SK-N-SH (cell line): ENCODE data around the gene SP140. TPM values are rescaled to one million over a fixed set of nuclear protein-coding genes. Genes with fewer than 3 reads are reported as not detected.

Source experiments
- CTCF ChIA-PET: fragments of 300-600, 350-600 bp; formaldehyde crosslinking; extraction: SDS; loops from one replicate; lab custom pipeline; 2021; lab: Yijun Ruan, JAX
- POLR2A ChIA-PET: fragments of 350-600 bp; sonication (Branson Sonifier 250); formaldehyde crosslinking; extraction: SDS; loops from one replicate; lab custom pipeline; 2020; ENCODE audit warnings: antibody characterized with exemption, inconsistent platforms; lab: Yijun Ruan, JAX
- DNase-seq: peaks from one replicate; pipeline ENCODE4 v3.0.0; 2012
- H2AFZ ChIP-seq: fragments of 200-600 bp; sonication (generic); 2 replicates; pipeline ENCODE4 v1.8.1; 2016; ENCODE audit warnings: antibody characterized with exemption, mild to moderate bottlenecking, low read depth
- H3F3A ChIP-seq: fragments of 200-600 bp; sonication (generic); replicated peaks from 2 replicates; pipeline ENCODE3; 2016; ENCODE audit warnings: antibody characterized with exemption, mild to moderate bottlenecking; ENCODE audit not compliant: insufficient read depth
- H3K27ac ChIP-seq, 2 experiments: fragments of 200-500 bp in 1 of 2; fragments of 200-600 bp in 1 of 2; sonication (Bioruptor generic) in 1 of 2; sonication (generic), shearing (Covaris generic) in 1 of 2; 2 replicates each; pipeline versions ENCODE4 v1.5.1 to v1.6.1; 2014 to 2016; ENCODE audit warnings: low read depth in 2 of 2, inconsistent platforms in 1 of 2, low read length in 1 of 2, mild to moderate bottlenecking in 1 of 2, mixed read lengths in 1 of 2
- H3K27me3 ChIP-seq: fragments of 200-600 bp; sonication (generic), shearing (Covaris generic); 2 replicates; pipeline ENCODE4 v1.6.1; 2016; ENCODE audit warnings: mixed run types; ENCODE audit not compliant: insufficient read depth
- H3K36me3 ChIP-seq, 2 experiments: fragments of 200-500 bp in 1 of 2; fragments of 200-600 bp in 1 of 2; sonication (Bioruptor generic) in 1 of 2; sonication (generic) in 1 of 2; replicated peaks in 1 of 2; 2 replicates each; pipeline versions ENCODE3 to v1.5.1; 2014 to 2016; ENCODE audit warnings: low read length in 1 of 2, mild to moderate bottlenecking in 1 of 2; ENCODE audit not compliant: insufficient read depth in 2 of 2, control insufficient read depth in 1 of 2
- H3K4me1 ChIP-seq, 2 experiments: fragments of 200-500 bp in 1 of 2; fragments of 200-600 bp in 1 of 2; sonication (Bioruptor generic) in 1 of 2; sonication (generic), shearing (Covaris generic) in 1 of 2; 2 replicates each; pipeline versions ENCODE4 v1.5.1 to v1.6.1; 2014 to 2016; ENCODE audit warnings: low read depth in 1 of 2, low read length in 1 of 2, mixed run types in 1 of 2; ENCODE audit not compliant: insufficient read depth in 2 of 2, control insufficient read depth in 1 of 2
- H3K4me2 ChIP-seq: fragments of 200-600 bp; sonication (generic), shearing (Covaris generic); 2 replicates; pipeline ENCODE4 v1.6.1; 2017; ENCODE audit warnings: mixed run types
- H3K4me3 ChIP-seq, 2 experiments: fragments of 200-500 bp in 1 of 2; fragments of 200-600 bp in 1 of 2; sonication (Bioruptor generic) in 1 of 2; sonication (generic), shearing (Covaris generic) in 1 of 2; 2 replicates each; pipeline versions ENCODE4 v1.5.1 to v1.8.1; 2014 to 2016; ENCODE audit warnings: low read depth in 2 of 2, inconsistent platforms in 1 of 2, low read length in 1 of 2, mild to moderate bottlenecking in 1 of 2, mixed read lengths in 1 of 2, moderate library complexity in 1 of 2
- H3K79me2 ChIP-seq: fragments of 200-600 bp; sonication (generic); 2 replicates; pipeline ENCODE4 v1.8.1; 2017; ENCODE audit warnings: mild to moderate bottlenecking; ENCODE audit not compliant: insufficient read depth
- H3K9ac ChIP-seq: fragments of 200-600 bp; sonication (generic); 2 replicates; pipeline ENCODE4 v1.6.1; 2017; ENCODE audit warnings: mixed run types
- H3K9me2 ChIP-seq: fragments of 200-600 bp; sonication (generic); 2 replicates; pipeline ENCODE4 v1.6.1; 2017; ENCODE audit warnings: mixed run types
- H3K9me3 ChIP-seq: fragments of 200-600 bp; sonication (generic); 2 replicates; pipeline ENCODE4 v1.6.1; 2017; ENCODE audit warnings: mixed run types, mild to moderate bottlenecking, moderate library complexity
- H4K20me1 ChIP-seq: fragments of 200-600 bp; sonication (generic); 2 replicates; pipeline ENCODE4 v1.6.1; 2017; ENCODE audit warnings: mild to moderate bottlenecking, mixed run types; ENCODE audit not compliant: insufficient read depth
- ELF1 ChIP-seq: IDR thresholded peaks from 2 replicates; pipeline ENCODE4 v1.4.0; 2012
- EP300 ChIP-seq, 2 experiments: IDR thresholded peaks; 2 replicates each; pipeline versions ENCODE4 v1.4.0 to v1.6.1; 2012; ENCODE audit warnings: borderline replicate concordance in 1 of 2, low read depth in 1 of 2, low read length in 1 of 2
- EZH2phosphoT487 ChIP-seq: fragments of 200-600 bp; sonication (generic); IDR thresholded peaks from 2 replicates; pipeline ENCODE4 v1.6.1; 2017; ENCODE audit warnings: low read depth, mixed run types, mild to moderate bottlenecking, antibody characterized with exemption, moderate library complexity, borderline replicate concordance
- FOSL2 ChIP-seq: IDR thresholded peaks from 2 replicates; pipeline ENCODE4 v1.4.0; 2012; ENCODE audit warnings: low read depth, mild to moderate bottlenecking, moderate library complexity, borderline replicate concordance
- GATA2 ChIP-seq: sonication (generic); formaldehyde crosslinking; IDR thresholded peaks from 2 replicates; pipeline ENCODE4 v1.5.0; 2020; ENCODE audit warnings: mild to moderate bottlenecking, missing genetic modification reagents
- IRF3 ChIP-seq: fragments of 150-350 bp; IDR thresholded peaks from 2 replicates; pipeline ENCODE4 v1.6.1; 2016; ENCODE audit warnings: mild to moderate bottlenecking, low read depth, low read length
- MEF2A ChIP-seq: IDR thresholded peaks from 2 replicates; pipeline ENCODE4 v1.4.0; 2012; ENCODE audit warnings: low read depth, borderline replicate concordance
- MXI1 ChIP-seq: IDR thresholded peaks from 2 replicates; pipeline ENCODE4 v1.6.1; 2012; ENCODE audit warnings: mild to moderate bottlenecking, low read depth, low read length, improper control_type of control experiment
- NRF1 ChIP-seq: IDR thresholded peaks from 2 replicates; pipeline ENCODE4 v1.6.1; 2012; ENCODE audit warnings: low read depth, mild to moderate bottlenecking, low read length
- POLR2AphosphoS5 ChIP-seq: IDR thresholded peaks from 2 replicates; pipeline ENCODE4 v1.6.1; 2012; ENCODE audit warnings: low read depth, low read length
- RCOR1 ChIP-seq: fragments of 150-350 bp; IDR thresholded peaks from 2 replicates; pipeline ENCODE4 v1.6.1; 2017; ENCODE audit warnings: antibody characterized with exemption, low read length
- RFX5 ChIP-seq: IDR thresholded peaks from 2 replicates; pipeline ENCODE4 v1.6.1; 2012; ENCODE audit warnings: mild to moderate bottlenecking, improper control_type of control experiment, low read length
- RXRA ChIP-seq: IDR thresholded peaks from 2 replicates; pipeline ENCODE4 v1.4.0; 2012; ENCODE audit warnings: low read depth, mild to moderate bottlenecking, borderline replicate concordance
- SMC3 ChIP-seq: IDR thresholded peaks from 2 replicates; pipeline ENCODE4 v1.6.1; 2012; ENCODE audit warnings: low read depth, low read length, improper control_type of control experiment
- TAF1 ChIP-seq: IDR thresholded peaks from 2 replicates; pipeline ENCODE4 v1.6.1; 2012; ENCODE audit warnings: low read depth, mild to moderate bottlenecking, low read length, moderate library complexity, borderline replicate concordance
- TEAD4 ChIP-seq: IDR thresholded peaks from 2 replicates; pipeline ENCODE4 v1.4.0; 2012; ENCODE audit warnings: mild to moderate bottlenecking, borderline replicate concordance; ENCODE audit not compliant: insufficient read depth
- YY1 ChIP-seq: IDR thresholded peaks from 2 replicates; pipeline ENCODE4 v1.4.0; 2012; ENCODE audit warnings: low read depth, mild to moderate bottlenecking
- WGBS: methylation state at CpG from one replicate; pipeline ENCODE4 v1.1.6; 2017; ENCODE audit warnings: low lambda C conversion rate; 5-methylcytosine and 5-hydroxymethylcytosine counted together
- polyA plus RNA-seq, 3 experiments: library from polyadenylated mRNA; depleted of rRNA; stranded (reverse); fragments of >200 nt; gene quantifications; 2 replicates each; pipeline ENCODE4 v1.2.3, GENCODE V29; 2012

SP140 gene
- polyA plus RNA-seq, 1 of the 3 experiments (the other 2 are of a cell fraction): 0.71 TPM

GRCh38 chr2:230224458-230224857 lies 1.1 kb upstream of the SP140 start:
- Histone ChIP-seq H3K4me3 (no peak overlapping the region), H3K4me1 (no peaks in the 10 kb centered on the region; a peak in 1 of 4 replicates), H3K36me3 (no peaks in the 10 kb centered on the region), H3K27me3 (no peaks in the 10 kb centered on the region), H3K9ac (no peak overlapping the region), H3K4me2 (no peak overlapping the region), H3K27ac (no peak overlapping the region), H2AFZ (no peak overlapping the region), H3K9me2 (no peaks in the 10 kb centered on the region), H4K20me1 (no peaks in the 10 kb centered on the region), H3K79me2 (no peaks in the 10 kb centered on the region; the same call in 1 of the 2 replicates), H3K9me3 (no peaks in the 10 kb centered on the region), H3F3A (no peaks in the 10 kb centered on the region)
- ChIA-PET CTCF (no interaction called here), POLR2A (no interaction called here)
- TF ChIP-seq MEF2A: no peak
- no peak for TF ChIP-seq FOSL2
- no peak for TF ChIP-seq RCOR1
- no peak for TF ChIP-seq MXI1
- no peak for TF ChIP-seq RXRA
- no peak for TF ChIP-seq IRF3
- TF ChIP-seq NRF1: no peak
- no peak for TF ChIP-seq SMC3
- TF ChIP-seq ELF1: no peak
- no peak for TF ChIP-seq POLR2AphosphoS5
- no peak for TF ChIP-seq RFX5
- no peak for TF ChIP-seq TAF1
- DNase-seq: no peak

- Histone ChIP-seq H3K79me2 (no peaks in the 10 kb centered on the region), H3K9me3 (peaks cover 5% of the 10 kb centered on the region; the same call in 1 of the 2 replicates), H3K9me2 (no peaks in the 10 kb centered on the region), H3K36me3 (peaks cover 0 to 4% of the 10 kb centered on the region in 2 experiments), H3F3A (no peaks in the 10 kb centered on the region), H3K4me1 (no peaks in the 10 kb centered on the region), H3K4me2 (no peak overlapping the region), H3K4me3 (no peak overlapping the region), H3K27ac (no peak overlapping the region), H3K9ac (no peak overlapping the region), H2AFZ (no peak overlapping the region), H3K27me3 (no peaks in the 10 kb centered on the region), H4K20me1 (no peaks in the 10 kb centered on the region)
- ChIA-PET CTCF (interaction anchor here (0.6 kb wide), 1 partner anchor 157 kb away, joined by 3 read pairs; the partner anchor contains the start of gene SLC16A14), POLR2A (no interaction called here)
- WGBS: 81% methylated on average over 4 of the region's 4 CpGs
- no peak for TF ChIP-seq EP300 (IDR thresholded peaks at IDR 0.05; ENCODE audit: borderline replicate concordance in 1 of 2, low read depth in 1 of 2, low read length in 1 of 2)
- TF ChIP-seq RFX5: no peak
- TF ChIP-seq MXI1: no peak
- no peak for TF ChIP-seq GATA2 (CRISPR knock-in tag)
- TF ChIP-seq YY1: no peak
- TF ChIP-seq MEF2A: no peak
- TF ChIP-seq RXRA: no peak
- TF ChIP-seq EZH2phosphoT487: no peak
- no peak for TF ChIP-seq TEAD4
- no peak for TF ChIP-seq IRF3
- no peak for DNase-seq
Observed at GRCh38 chr2:230226051-230226551, 565 bp downstream of the SP140 start.
